Upper lobe of left lung (tissue), 6 donors: ENCODE measurements around the gene SALL1. TPM values are rescaled to one million over a fixed set of nuclear protein-coding genes. Genes with fewer than 3 reads are reported as not detected.

Source experiments
- ATAC-seq, 2 donors: fragments of 200-7000 bp; cut with Tn5 transposase; one replicate each; pipeline ENCODE4 v1.9.1; 2022; ENCODE audit warnings: mild to moderate bottlenecking in 2 of 2, moderate library complexity in 2 of 2; ENCODE audit not compliant: low FRiP score in 2 of 2
- DNase-seq, 2 donors: peaks; one replicate each; pipeline ENCODE4 v3.0.0-alpha.2; 2019 to 2020
- H3K27ac ChIP-seq, 4 donors: fragments of 200-600 bp; sonication (generic); one replicate each; pipeline ENCODE4 v1.5.1; 2016 to 2019
- H3K27me3 ChIP-seq, 4 donors: fragments of 200-600 bp; sonication (generic); one replicate each; pipeline ENCODE4 v1.5.1; 2017 to 2019
- H3K36me3 ChIP-seq, 4 donors: fragments of 200-600 bp; sonication (generic); one replicate each; pipeline ENCODE4 v1.5.1; 2016 to 2019
- H3K4me1 ChIP-seq, 4 donors: fragments of 200-600 bp; sonication (generic); one replicate each; pipeline ENCODE4 v1.5.1; 2018 to 2019
- H3K4me3 ChIP-seq, 4 donors: fragments of 200-600 bp; sonication (generic); one replicate each; pipeline ENCODE4 v1.5.1; 2017 to 2019; ENCODE audit warnings: mild to moderate bottlenecking in 2 of 4, moderate library complexity in 1 of 4
- H3K9me3 ChIP-seq, 4 donors: fragments of 200-600 bp; sonication (generic); one replicate each; pipeline ENCODE4 v1.5.1; 2018 to 2019
- CTCF ChIP-seq, 6 experiments: fragments of 450-650 bp in 4 of 6; fragments of 200-600 bp in 2 of 6; sonication (generic) in 2 of 6; IDR thresholded peaks; one replicate each; pipeline ENCODE4 v1.5.1; 2016 to 2019; ENCODE audit warnings: antibody characterized with exemption in 6 of 6
- EP300 ChIP-seq, 4 donors: sonication (generic); formaldehyde crosslinking; IDR thresholded peaks; one replicate each; pipeline ENCODE4 v1.5.1; 2017; ENCODE audit warnings: antibody characterized with exemption in 4 of 4, control low read depth in 2 of 4
- POLR2A ChIP-seq, 4 donors: fragments of 450-650 bp; IDR thresholded peaks; one replicate each; pipeline ENCODE4 v1.5.1; 2016 to 2017; ENCODE audit warnings: antibody characterized with exemption in 4 of 4, mild to moderate bottlenecking in 2 of 4
- POLR2AphosphoS5 ChIP-seq, 2 donors: sonication (generic); formaldehyde crosslinking; IDR thresholded peaks; one replicate each; pipeline ENCODE4 v1.5.1; 2017; ENCODE audit warnings: antibody characterized with exemption in 2 of 2
- WGBS, 2 donors: methylation state at CpG; one replicate each; pipeline ENCODE4 v1.1.5; 2017 to 2018; 5-methylcytosine and 5-hydroxymethylcytosine counted together
- total RNA-seq, 6 donors: library from RNA; depleted of rRNA in 4 of 6; stranded (reverse); fragments of >200 nt in 4 of 6; gene quantifications; one replicate each; pipeline versions ENCODE4 v1.1.0 to v1.2.1, GENCODE V29; 2016 to 2021
- donor health status: DM: no; HTN: no; CAD: no; lungs with moderate emphysema.
- donor health status: DM: no; HTN: yes; CAD: no; lungs with severe emphysema.

Gene SALL1
- total RNA-seq, 6 donors from 2014 or later = 0.10 to 0.23 TPM; not detected in 4

GRCh38 chr16:51093726-51094280 is 57.3 kb downstream of the SALL1 start:
- WGBS, 2 donors = 49 to 59% methylated on average over 5 of the region's 5 CpGs
- no peaks in the 10 kb centered on the region for H3K27me3 ChIP-seq
- no peak for ATAC-seq
- H3K4me3 ChIP-seq = no peak overlapping the region
- H3K4me1 ChIP-seq = no peaks in the 10 kb centered on the region
- TF ChIP-seq POLR2AphosphoS5 (IDR thresholded peaks at IDR 0.05) = no peak
- no peak for TF ChIP-seq CTCF (IDR thresholded peaks at IDR 0.05)
- TF ChIP-seq EP300 (IDR thresholded peaks at IDR 0.05) = no peak
- no peak for TF ChIP-seq POLR2A (IDR thresholded peaks at IDR 0.05)
- no peak overlapping the region for H3K27ac ChIP-seq
- DNase-seq = no peak
- H3K9me3 ChIP-seq = no peaks in the 10 kb centered on the region
- no peaks in the 10 kb centered on the region for H3K36me3 ChIP-seq
